ENCODE data around the gene RNF220. TPM values are rescaled to one million over a fixed set of nuclear protein-coding genes. Genes with fewer than 3 reads are reported as not detected.

The RNF220 gene
- total RNA-seq, result 10 to 100 TPM; 61.9 to 83.9 (median 72.7) TPM
- long read RNA-seq, donor 1, partial matches to known transcripts, result 12 of 111 reads
- long read RNA-seq, donor 1, other reads (novel, unspliced or antisense), result 93 of 111 reads
- long read RNA-seq, donor 2, partial matches to known transcripts, result 2 of 2 reads
- long read RNA-seq, donor 2, other reads (novel, unspliced or antisense), result 0 of 2 reads

- peak; percentile 81 for ATAC-seq
- H3K4me3 ChIP-seq, result no peak within 1 kb of the TSS
- H3K36me3 ChIP-seq (ENCODE audit: low read depth), result no peaks in the 10 kb centered on the region
- intact Hi-C loops (cut with DNase I, micrococcal nuclease), result no loop called here
- peaks cover 26% of the 10 kb centered on the region for H3K4me1 ChIP-seq (ENCODE audit: low read depth)
- TF ChIP-seq, protein P1, sequence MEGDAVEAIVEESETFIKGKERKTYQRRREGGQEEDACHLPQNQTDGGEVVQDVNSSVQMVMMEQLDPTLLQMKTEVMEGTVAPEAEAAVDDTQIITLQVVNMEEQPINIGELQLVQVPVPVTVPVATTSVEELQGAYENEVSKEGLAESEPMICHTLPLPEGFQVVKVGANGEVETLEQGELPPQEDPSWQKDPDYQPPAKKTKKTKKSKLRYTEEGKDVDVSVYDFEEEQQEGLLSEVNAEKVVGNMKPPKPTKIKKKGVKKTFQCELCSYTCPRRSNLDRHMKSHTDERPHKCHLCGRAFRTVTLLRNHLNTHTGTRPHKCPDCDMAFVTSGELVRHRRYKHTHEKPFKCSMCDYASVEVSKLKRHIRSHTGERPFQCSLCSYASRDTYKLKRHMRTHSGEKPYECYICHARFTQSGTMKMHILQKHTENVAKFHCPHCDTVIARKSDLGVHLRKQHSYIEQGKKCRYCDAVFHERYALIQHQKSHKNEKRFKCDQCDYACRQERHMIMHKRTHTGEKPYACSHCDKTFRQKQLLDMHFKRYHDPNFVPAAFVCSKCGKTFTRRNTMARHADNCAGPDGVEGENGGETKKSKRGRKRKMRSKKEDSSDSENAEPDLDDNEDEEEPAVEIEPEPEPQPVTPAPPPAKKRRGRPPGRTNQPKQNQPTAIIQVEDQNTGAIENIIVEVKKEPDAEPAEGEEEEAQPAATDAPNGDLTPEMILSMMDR (IDR thresholded peaks at IDR 0.05), result no peak
- H3K9me3 ChIP-seq, result no peaks in the 10 kb centered on the region
- DNase-seq, result peak in 2 of 3 donors; percentile 59 to 66
Measured at GRCh38 chr1:44405031-44405797, at the start of gene RNF220. Gene RNF220 (plus strand): TSS chr1:44405255.

DNA sequence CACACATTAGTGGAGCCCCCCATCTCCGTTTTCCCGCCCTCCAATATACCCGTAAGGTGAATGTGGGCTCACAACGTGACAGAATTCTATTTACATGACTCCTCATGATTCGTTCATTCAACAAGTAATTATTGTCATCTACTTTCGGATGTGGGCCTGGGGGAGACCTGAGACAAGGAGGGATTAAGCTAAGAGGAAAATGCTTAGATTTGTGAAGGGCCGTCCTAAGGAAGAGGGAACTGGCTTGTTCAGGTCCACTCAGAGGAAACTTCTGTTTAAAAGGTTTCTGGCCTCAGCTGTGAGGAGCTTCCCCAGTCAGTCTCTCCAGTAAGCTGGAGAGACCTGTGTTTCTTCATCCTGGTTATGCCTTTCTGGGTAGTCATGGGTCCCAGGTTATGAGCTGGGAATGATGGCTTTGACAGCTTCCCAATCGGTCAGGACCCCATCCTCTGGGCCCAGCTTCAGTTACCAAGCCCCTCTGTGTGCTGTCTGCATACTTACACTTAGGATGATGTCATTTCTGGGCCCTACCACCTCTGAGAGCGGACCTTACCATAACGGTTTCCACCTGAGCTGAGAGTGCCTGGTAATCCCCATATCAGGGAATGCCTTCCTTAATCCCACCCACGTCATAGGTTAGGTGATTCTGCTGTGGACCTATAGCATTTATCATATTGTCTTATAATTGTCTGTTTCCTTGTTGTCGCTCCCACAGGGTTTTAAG lies 49.3 kb upstream of the RNF220 start:
- TF ChIP-seq, protein P1 (IDR thresholded peaks at IDR 0.05), result no peak
- DNase-seq (no peak), ATAC-seq (no peak)
- Histone ChIP-seq H3K4me1 (ENCODE audit: low read depth) (peaks cover 16% of the 10 kb centered on the region), H3K9me3 (no peaks in the 10 kb centered on the region), H3K4me3 (no peak overlapping the region), H3K36me3 (ENCODE audit: low read depth) (no peaks in the 10 kb centered on the region)
- intact Hi-C loops (cut with DNase I, micrococcal nuclease), result no loop called here

DNA sequence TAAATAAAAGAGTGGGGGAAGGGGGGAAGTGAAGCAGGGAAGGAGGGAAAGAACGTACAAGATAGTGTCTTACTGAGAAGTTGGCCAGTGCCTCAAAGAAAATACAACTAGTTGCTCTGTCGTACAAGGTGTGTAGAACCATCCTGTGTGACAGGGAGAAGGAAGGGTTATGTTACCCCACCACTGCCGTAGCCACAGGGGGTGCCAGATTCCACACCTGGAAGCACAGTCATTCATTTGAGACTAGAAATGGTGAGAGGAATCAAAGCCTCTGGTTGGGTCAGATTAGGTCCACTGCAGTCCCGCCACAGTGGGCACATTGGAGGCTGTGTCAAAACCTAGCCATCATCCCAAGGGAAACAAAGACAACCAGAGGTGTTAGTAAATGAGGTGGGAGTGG lies 47.3 kb upstream of the RNF220 start:
- no peak for ATAC-seq
- no peak for DNase-seq
- Histone ChIP-seq H3K9me3 (no peaks in the 10 kb centered on the region), H3K4me1 (ENCODE audit: low read depth) (peaks cover 16% of the 10 kb centered on the region), H3K4me3 (no peak overlapping the region), H3K36me3 (ENCODE audit: low read depth) (no peaks in the 10 kb centered on the region)
- TF ChIP-seq, protein P1 (IDR thresholded peaks at IDR 0.05), result no peak
- intact Hi-C loops (cut with DNase I, micrococcal nuclease), result no loop called here

- ATAC-seq (no peak), DNase-seq (no peak)
- Histone ChIP-seq H3K36me3 (ENCODE audit: low read depth) (no peaks in the 10 kb centered on the region), H3K4me3 (no peak overlapping the region), H3K4me1 (ENCODE audit: low read depth) (peaks cover 8% of the 10 kb centered on the region), H3K9me3 (no peaks in the 10 kb centered on the region)
- intact Hi-C loops (cut with DNase I, micrococcal nuclease), result no loop called here
- TF ChIP-seq, protein P1 (IDR thresholded peaks at IDR 0.05), result no peak
Measured at GRCh38 chr1:44359234-44359935, 45.7 kb upstream of the RNF220 start.

- peak in 1 of 3 donors; percentile 21 for DNase-seq
- intact Hi-C loops (cut with DNase I, micrococcal nuclease), result no loop called here
- no peaks in the 10 kb centered on the region for H3K4me1 ChIP-seq (ENCODE audit: low read depth)
- no peak for ATAC-seq
- no peaks in the 10 kb centered on the region for H3K9me3 ChIP-seq
- no peak overlapping the region for H3K4me3 ChIP-seq
- TF ChIP-seq, protein P1 (IDR thresholded peaks at IDR 0.05), result no peak
- no peaks in the 10 kb centered on the region for H3K36me3 ChIP-seq (ENCODE audit: low read depth)
Measured at GRCh38 chr1:44361478-44361877, 43.6 kb upstream of the RNF220 start.

Data from mucosa of descending colon (tissue), 3 donors.